NCI-H460 (cell line): ENCODE data around the gene WWC2. TPM values are rescaled to one million over a fixed set of nuclear protein-coding genes. Genes with fewer than 3 reads are reported as not detected.
A peak's percentile ranks its signal among the peaks of the same experiment; 100 is the strongest.
"Not testable (repeated sequence)": the region's sequence is repeated elsewhere in the genome, so short reads cannot be mapped to it uniquely, and the experiment has no call there.

Experiments used
- DNase-seq: peaks from one replicate; pipeline ENCODE4 v3.0.0-alpha.2; 2016; ENCODE audit warnings: low read depth; ENCODE audit errors: extremely low read depth
- total RNA-seq: library from RNA; depleted of rRNA; stranded (reverse); fragments of >200 nt; shearing (Covaris generic); gene quantifications from 2 replicates; pipeline ENCODE4 v1.2.3, GENCODE V29; 2014

Gene WWC2
- total RNA-seq, 1 experiment from 2014 or later: 24.8 TPM

GRCh38 chr4:183322326-183322725, 223.3 kb downstream of the WWC2 start, which contains the start of gene CLDN24:
Gene CLDN24 (minus strand): TSS chr4:183322426. CDS start chr4:183322426, 0 bp downstream.
- DNase-seq: no peak

DNA sequence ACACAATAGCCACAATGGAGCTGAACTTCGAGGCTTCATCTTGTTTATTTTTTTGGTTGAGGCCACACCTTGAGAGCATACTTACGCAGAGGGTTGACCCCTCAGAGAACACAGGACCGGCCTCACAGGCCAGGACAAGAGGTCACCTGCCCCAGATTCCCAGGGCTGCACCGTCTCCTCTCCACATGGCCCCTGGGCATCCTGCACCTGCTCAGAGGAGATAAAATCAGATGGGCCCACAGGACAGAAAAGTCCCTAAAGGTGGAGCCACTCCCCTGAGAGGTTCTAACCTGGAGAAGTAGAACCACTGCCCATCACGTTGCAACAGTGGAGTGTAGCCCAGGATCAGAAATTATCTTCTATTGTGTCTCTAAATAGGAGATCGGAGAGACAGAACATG, 224.2 kb downstream of the WWC2 start:
- DNase-seq: no peak

- DNase-seq: not testable (repeated sequence)
These were observed 225.0 kb downstream of the WWC2 start for GRCh38 chr4:183324056-183324455.

DNA sequence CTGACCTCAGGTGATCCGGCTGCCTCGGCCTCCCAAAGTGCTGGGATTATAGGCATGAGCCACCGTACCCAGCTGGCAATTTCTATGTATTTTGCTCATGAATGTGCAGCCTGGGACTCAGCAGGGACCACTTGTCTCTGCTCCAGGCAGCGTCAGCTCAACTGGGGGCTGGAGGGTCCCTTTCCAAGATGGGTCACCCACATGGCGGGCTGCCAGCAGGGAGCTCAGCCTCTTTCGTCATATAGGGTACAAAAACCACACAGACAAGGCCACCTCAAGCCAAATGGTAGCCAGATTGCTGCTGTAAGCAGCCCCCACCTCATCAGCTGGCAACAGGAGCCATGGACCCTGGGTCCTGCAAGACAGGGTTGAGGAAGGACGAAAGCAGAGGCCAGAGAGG, 225.6 kb downstream of the WWC2 start:
- DNase-seq: no peak

DNA sequence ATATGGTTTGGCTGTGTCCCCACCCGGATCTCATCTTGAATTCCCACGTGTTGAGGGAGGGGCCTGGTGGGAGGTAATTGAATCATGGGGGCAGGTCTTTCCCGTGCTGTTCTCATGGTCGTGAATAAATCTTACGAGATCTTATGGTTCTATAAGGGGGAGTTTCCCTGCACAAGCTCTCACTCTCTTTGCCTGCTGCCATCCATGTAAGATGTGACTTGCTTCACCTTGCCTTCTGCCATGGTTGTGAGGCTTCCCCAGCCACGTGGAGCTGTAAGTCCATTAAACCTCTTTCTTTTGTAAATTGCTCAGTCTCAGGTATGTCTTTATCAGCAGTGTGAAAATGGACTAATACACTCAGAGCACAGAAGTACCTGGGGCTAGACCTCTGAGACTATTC, 227.3 kb downstream of the WWC2 start:
- DNase-seq: not testable (repeated sequence)

DNA sequence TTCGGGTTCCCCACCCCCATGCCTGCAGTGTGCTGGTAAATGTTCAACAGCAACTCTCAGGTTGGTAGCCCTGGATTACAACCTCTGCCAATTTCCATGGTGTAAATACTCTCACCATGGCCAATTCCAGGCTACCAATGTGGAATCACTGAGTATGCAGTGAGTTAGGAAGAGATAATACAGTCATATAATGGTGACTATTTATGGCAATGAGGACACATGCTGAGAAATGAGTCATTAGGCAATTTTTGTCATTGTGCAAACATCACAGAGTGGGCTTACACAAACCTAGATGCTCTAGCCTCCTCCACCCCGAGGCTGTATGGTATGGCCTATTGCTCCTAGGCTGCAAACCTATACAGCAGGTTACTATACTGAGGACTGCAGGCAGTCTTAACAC, 227.8 kb downstream of the WWC2 start:
- no peak for DNase-seq

DNA sequence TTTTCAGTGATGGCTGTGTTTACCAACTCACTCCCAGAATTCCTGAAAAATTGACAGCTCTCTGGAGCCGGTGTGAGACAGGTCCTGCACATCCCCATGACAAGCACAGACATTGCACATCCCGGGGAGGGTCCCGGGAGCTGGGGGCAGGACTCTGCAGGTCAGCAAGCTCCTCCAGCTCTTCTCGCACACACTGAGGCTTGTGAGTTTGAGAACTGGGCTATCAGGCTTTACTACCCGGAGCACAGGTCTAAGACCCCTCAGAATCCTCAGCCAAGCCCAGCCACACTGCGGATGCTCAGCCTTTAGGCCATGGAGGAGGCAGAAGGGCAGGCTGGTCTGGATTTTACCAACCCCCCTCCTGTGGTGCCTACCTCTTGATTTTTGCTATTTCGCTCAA, 228.8 kb downstream of the WWC2 start:
- DNase-seq: no peak

DNA sequence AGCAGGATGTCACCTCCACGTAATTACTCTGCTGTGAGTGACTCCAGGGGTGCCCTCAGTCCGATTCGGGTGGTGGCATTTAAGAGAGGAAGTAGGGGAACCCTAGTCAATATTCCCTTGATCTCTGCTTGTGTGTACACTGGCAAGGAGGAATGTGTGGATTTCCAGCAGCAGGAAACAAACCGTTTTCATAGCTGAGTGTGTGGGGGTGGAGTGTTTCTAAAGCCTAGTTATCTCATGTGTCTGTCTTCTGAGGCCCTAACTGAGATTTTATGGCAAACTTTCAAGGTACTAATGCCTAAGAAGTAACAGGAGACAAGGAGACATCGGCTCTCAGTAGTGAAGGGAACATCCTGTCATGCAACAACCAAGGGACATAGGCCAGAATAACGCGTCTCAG, 229.8 kb downstream of the WWC2 start:
- DNase-seq: no peak

DNA sequence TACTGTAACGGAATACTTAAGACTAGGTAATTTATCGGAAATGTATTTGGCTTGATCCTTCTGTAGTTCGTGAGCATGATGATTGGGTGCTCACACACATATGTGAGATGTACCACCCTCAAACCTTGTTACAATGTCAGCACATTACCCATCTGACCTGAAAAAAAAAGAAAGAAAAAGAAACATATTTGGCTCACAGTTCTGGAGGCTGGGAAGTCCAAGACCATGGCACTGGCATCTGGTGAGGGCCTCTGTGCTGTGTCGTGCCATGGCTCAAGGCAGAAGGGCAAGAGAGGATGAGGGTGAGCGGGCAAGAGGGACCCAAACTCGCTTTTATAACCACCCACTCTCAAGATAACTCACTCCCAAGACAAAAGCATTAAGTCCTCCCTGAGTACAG, 230.2 kb downstream of the WWC2 start:
- DNase-seq: no peak

DNA sequence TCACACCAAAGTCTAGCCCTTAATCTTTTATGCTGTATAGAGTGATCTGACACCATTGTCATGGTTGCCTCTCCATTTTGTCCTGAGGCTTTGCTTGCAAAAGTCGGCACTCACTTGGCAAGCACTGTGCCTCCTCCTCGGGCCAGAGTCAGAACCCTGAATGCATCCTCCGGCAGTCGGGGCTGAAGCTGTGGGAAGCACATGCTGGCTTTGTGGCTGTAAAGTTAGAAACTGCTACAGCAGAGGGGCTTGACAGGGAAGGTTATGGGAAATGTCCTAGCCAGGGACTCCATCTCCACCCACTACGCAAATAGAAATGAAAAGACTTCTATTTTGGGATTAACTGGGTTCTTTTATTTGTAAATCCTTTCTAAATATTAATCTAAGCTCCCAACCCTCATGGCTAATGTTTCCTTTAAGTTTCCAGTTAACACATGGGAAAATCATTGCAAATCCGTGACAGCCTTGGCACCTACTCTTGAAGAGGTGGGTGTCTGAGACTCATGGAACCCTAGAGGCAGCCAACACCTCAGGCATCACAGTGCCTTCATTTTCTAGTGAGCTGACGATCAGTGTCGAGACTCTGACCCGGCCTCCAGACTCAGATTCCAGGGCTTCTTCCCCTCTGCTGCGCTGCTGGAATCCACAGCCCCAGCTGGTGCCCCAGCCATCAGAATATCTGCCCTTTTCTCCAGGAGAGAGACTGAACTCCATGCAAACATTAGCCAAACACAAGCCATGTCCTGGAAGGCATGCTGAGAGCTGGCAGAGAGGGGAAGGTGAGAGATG, 231.1 kb downstream of the WWC2 start:
- no peak for DNase-seq

DNA sequence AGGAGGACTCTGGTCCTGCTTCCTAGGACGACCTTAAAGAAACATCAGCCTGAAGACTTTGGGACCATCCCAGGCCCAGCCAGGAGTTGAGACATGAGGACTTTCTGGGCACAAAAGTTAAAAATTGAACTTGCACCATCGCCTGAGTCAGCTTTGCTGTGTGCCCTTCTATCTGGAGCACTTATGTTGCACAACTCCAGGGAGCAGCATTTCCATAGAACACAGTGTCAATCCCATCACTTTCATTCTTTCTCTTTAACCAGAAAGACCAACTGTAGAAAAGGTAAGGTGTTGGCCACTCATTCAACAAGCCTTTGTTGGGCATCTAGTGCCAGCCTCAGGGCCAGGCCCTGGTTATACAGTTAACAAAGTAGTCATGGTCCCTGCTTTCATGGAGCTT, 231.8 kb downstream of the WWC2 start:
- no peak for DNase-seq

GRCh38 chr4:183332447-183332846, 233.4 kb downstream of the WWC2 start:
- DNase-seq: no peak

DNA sequence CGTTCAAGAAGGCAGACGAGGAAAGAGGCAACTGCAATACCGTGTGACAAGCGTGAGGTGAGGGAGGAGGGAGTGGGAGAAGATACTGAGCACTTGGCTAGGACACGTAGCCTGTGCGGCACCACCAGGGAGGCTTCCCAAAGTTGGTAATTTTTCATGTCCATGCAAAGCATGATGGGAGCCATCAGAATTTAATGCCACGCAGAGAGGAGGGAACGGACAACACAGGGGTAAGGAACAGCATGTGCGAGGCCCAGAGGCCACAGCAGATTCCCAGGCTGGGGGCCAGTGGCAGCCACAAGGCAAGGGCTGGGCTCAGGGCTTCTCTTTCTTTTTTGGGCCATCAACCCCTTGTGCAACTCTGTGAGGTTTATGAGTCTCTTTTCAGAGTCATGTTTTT, 234.1 kb downstream of the WWC2 start:
- no peak for DNase-seq

- DNase-seq: peak; percentile 73
These were observed 234.9 kb downstream of the WWC2 start for GRCh38 chr4:183333983-183334382.

GRCh38 chr4:183335369-183335940, 236.4 kb downstream of the WWC2 start:
- peak; percentile 24 for DNase-seq

- DNase-seq: no peak
These were observed 238.3 kb downstream of the WWC2 start for GRCh38 chr4:183337349-183337748.

- no peak for DNase-seq
These were observed 238.8 kb downstream of the WWC2 start for GRCh38 chr4:183337833-183338232.

GRCh38 chr4:183342541-183343533, 243.8 kb downstream of the WWC2 start:
- DNase-seq: no peak

DNA sequence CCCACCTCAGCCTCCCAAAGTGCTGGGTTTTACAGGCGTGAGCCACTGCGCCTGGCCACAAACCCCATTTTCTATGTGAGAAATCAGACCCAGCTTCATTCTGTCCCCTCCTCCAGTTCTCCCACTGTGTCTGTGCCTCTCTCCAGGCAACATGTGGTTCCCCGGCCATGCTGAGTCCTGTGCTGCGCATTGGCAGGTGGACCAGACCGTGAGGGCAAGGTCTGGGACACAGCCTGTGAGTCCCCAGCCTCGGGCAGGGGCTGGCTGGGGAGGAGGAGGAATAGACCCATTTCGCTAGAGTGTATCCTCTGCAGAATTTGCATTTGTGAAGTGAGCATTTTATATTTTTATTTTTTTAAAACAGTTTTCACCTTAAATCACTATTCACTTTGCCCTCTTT, 244.7 kb downstream of the WWC2 start:
- no peak for DNase-seq

DNA sequence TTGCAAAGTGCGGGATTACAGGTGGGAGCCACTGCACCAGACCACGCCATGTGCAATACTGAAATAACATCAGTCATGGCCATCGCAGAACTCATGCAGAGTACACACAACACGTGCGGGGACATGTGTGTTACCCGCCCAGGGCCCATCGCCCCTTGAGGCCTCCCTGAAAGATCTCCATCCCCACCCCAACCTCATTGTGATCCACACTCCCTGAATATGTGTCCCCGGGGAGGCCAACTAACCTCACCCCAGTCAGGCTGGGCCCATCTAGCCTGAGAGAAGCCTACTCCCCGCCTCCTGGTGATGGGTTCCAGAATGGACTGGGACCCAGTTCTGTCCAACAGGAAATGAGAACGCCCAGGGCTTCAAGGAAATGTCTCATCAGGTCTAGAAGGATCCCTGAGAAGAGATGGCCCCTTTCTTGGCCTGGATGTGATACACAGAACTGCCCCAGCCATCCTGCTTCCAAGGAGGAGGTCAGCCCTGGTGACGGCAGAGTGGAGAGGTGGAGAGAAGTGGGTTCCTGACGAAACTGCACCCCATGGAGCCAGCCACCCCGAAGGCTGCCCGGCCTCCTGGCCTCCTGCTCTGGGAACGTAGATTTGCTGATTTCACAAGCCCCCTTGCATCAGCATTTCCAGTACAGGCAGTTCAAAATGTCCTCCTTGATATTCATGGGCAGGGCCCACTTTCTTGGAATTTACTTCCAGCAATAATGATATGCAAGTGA, 245.6 kb downstream of the WWC2 start:
- DNase-seq: no peak

GRCh38 chr4:183345261-183345660, 246.2 kb downstream of the WWC2 start:
- no peak for DNase-seq
